IMR-90 (cell line): ENCODE data around the gene AMZ1. TPM values are rescaled to one million over a fixed set of nuclear protein-coding genes. Genes with fewer than 3 reads are reported as not detected.

Experiments
- ATAC-seq: fragments of 200-7000 bp; cut with Tn5 transposase; 2 replicates; pipeline ENCODE4 v1.9.1; 2020; ENCODE audit warnings: low read depth, mild to moderate bottlenecking, moderate library complexity
- BruUV-seq: library from RNA; stranded (reverse); fragments of 400-500 nt; replicated peaks from 2 replicates; lab custom pipeline; 2021; lab: Mats Ljungman, UMichigan
- CTCF ChIA-PET: fragments of 300-600 bp; formaldehyde crosslinking; extraction: SDS; loops from one replicate; lab custom pipeline; 2021; ENCODE audit warnings: antibody characterized with exemption; lab: Yijun Ruan, JAX
- POLR2A ChIA-PET: fragments of 300-600 bp; sonication (Branson Sonifier 250); formaldehyde crosslinking; loops from one replicate; lab custom pipeline; 2022; ENCODE audit warnings: antibody characterized with exemption; ENCODE audit not compliant: unreplicated experiment; lab: Charles Lee
- DNase-seq: peaks from one replicate; pipeline ENCODE4 v3.0.0; 2013
- H2AFZ ChIP-seq: replicated peaks from 2 replicates; pipeline ENCODE3; 2013; ENCODE audit warnings: low read length, mild to moderate bottlenecking; ENCODE audit not compliant: poor library complexity
- H2AK5ac ChIP-seq: 2 replicates; pipeline ENCODE4 v1.6.1; 2013; ENCODE audit warnings: low read depth, low read length, inconsistent platforms
- H2AK9ac ChIP-seq: replicated peaks from 2 replicates; pipeline ENCODE3; 2013; ENCODE audit warnings: mild to moderate bottlenecking, low read depth, low read length, moderate library complexity; ENCODE audit not compliant: poor library complexity
- H2BK120ac ChIP-seq: 2 replicates; pipeline ENCODE4 v1.6.1; 2013; ENCODE audit warnings: low read depth, low read length, inconsistent platforms
- H2BK15ac ChIP-seq: 3 replicates; pipeline ENCODE4 v1.6.1; 2013; ENCODE audit warnings: low read depth, low read length, inconsistent platforms
- H2BK20ac ChIP-seq: 2 replicates; pipeline ENCODE4 v1.6.1; 2013; ENCODE audit warnings: low read depth, mild to moderate bottlenecking, inconsistent platforms, low read length, moderate library complexity
- H2BK5ac ChIP-seq: 2 replicates; pipeline ENCODE4 v1.6.1; 2013; ENCODE audit warnings: mild to moderate bottlenecking, low read depth, low read length, inconsistent platforms; ENCODE audit not compliant: poor library complexity, severe bottlenecking
- H3K14ac ChIP-seq: replicated peaks from 2 replicates; pipeline ENCODE4 v1.6.1; 2013; ENCODE audit warnings: low read depth, low read length, inconsistent platforms
- H3K18ac ChIP-seq: 2 replicates; pipeline ENCODE4 v1.6.1; 2013; ENCODE audit warnings: low read depth, low read length, control low read depth
- H3K23ac ChIP-seq: 2 replicates; pipeline ENCODE4 v1.6.1; 2013; ENCODE audit warnings: low read depth, low read length, inconsistent platforms
- H3K27ac ChIP-seq: 2 replicates; pipeline ENCODE4 v1.5.1; 2013; ENCODE audit warnings: mild to moderate bottlenecking, control low read depth, low read length; ENCODE audit not compliant: insufficient read depth
- H3K27me3 ChIP-seq: 2 replicates; pipeline ENCODE4 v1.6.1; 2013; ENCODE audit warnings: low read length; ENCODE audit not compliant: control insufficient read depth, insufficient read depth
- H3K36me3 ChIP-seq: 2 replicates; pipeline ENCODE4 v1.6.1; 2013; ENCODE audit warnings: low read length, mixed read lengths; ENCODE audit not compliant: control insufficient read depth, insufficient read depth
- H3K4ac ChIP-seq: 2 replicates; pipeline ENCODE4 v1.6.1; 2013; ENCODE audit warnings: low read depth, low read length, inconsistent platforms
- H3K4me1 ChIP-seq: 2 replicates; pipeline ENCODE4 v1.6.1; 2013; ENCODE audit warnings: low read length, mixed read lengths; ENCODE audit not compliant: control insufficient read depth, insufficient read depth
- H3K4me2 ChIP-seq: 2 replicates; pipeline ENCODE4 v1.6.1; 2013; ENCODE audit warnings: low read depth, mild to moderate bottlenecking, control low read depth, low read length, moderate library complexity
- H3K4me3 ChIP-seq: 2 replicates; pipeline ENCODE4 v1.5.1; 2013; ENCODE audit warnings: low read depth, mild to moderate bottlenecking, control low read depth, low read length, moderate library complexity; ENCODE audit not compliant: insufficient read depth
- H3K56ac ChIP-seq: 2 replicates; pipeline ENCODE4 v1.6.1; 2013; ENCODE audit warnings: low read length, inconsistent platforms; ENCODE audit not compliant: insufficient read depth; ENCODE audit errors: extremely low read depth
- H3K79me1 ChIP-seq, 2 experiments: 2 replicates each; pipeline ENCODE4 v1.6.1; 2013; ENCODE audit warnings: low read length in 2 of 2, inconsistent platforms in 1 of 2, low read depth in 1 of 2
- H3K9ac ChIP-seq: 2 replicates; pipeline ENCODE4 v1.6.1; 2013; ENCODE audit warnings: low read depth, low read length, control low read depth
- H3K9me1 ChIP-seq: 2 replicates; pipeline ENCODE4 v1.6.1; 2013; ENCODE audit warnings: low read length, inconsistent platforms; ENCODE audit not compliant: insufficient read depth
- H3K9me3 ChIP-seq: 2 replicates; pipeline ENCODE4 v1.6.1; 2013; ENCODE audit warnings: low read length; ENCODE audit not compliant: control insufficient read depth, insufficient read depth
- H4K20me1 ChIP-seq: 2 replicates; pipeline ENCODE4 v1.6.1; 2013; ENCODE audit warnings: low read length, inconsistent platforms; ENCODE audit not compliant: insufficient read depth
- H4K5ac ChIP-seq: 2 replicates; pipeline ENCODE4 v1.6.1; 2013; ENCODE audit warnings: mild to moderate bottlenecking, low read depth, low read length, control low read depth
- H4K8ac ChIP-seq, 2 experiments: 2 replicates each; pipeline ENCODE4 v1.6.1; 2013; ENCODE audit warnings: low read depth in 2 of 2, low read length in 2 of 2, control low read depth in 1 of 2, inconsistent platforms in 1 of 2
- H4K91ac ChIP-seq: 2 replicates; pipeline ENCODE4 v1.6.1; 2013; ENCODE audit warnings: low read depth, low read length, inconsistent platforms; ENCODE audit not compliant: insufficient read depth
- CHD1 ChIP-seq: IDR thresholded peaks from 2 replicates; pipeline ENCODE4 v1.6.1; 2012; ENCODE audit warnings: low read depth, low read length, improper control_type of control experiment
- ELK1 ChIP-seq: fragments of 150-350 bp; IDR thresholded peaks from 2 replicates; pipeline ENCODE4 v1.6.1; 2016; ENCODE audit warnings: low read depth, mild to moderate bottlenecking, low read length, moderate library complexity, borderline replicate concordance
- MAFK ChIP-seq: IDR thresholded peaks from 2 replicates; pipeline ENCODE4 v1.6.1; 2012; ENCODE audit warnings: low read depth, low read length, improper control_type of control experiment
- RAD21 ChIP-seq: IDR thresholded peaks from 2 replicates; pipeline ENCODE4 v1.6.1; 2012; ENCODE audit warnings: low read length, improper control_type of control experiment
- RCOR1 ChIP-seq: IDR thresholded peaks from 2 replicates; pipeline ENCODE4 v1.6.1; 2012; ENCODE audit warnings: mild to moderate bottlenecking, low read length, improper control_type of control experiment; ENCODE audit not compliant: insufficient replicate concordance
- SMC3 ChIP-seq: fragments of 150-350 bp; IDR thresholded peaks from 2 replicates; pipeline ENCODE4 v1.6.1; 2016; ENCODE audit warnings: low read depth, mild to moderate bottlenecking, antibody characterized with exemption, low read length, moderate library complexity
- WGBS, 2 experiments: methylation state at CpG; one replicate each; pipeline versions ENCODE4 v1.1.5 to v1.1.7; 2013; ENCODE audit warnings: missing lambda C conversion rate in 2 of 2; ENCODE audit not compliant: insufficient read length in 1 of 2; ENCODE audit errors: extremely low coverage in 2 of 2; 5-methylcytosine and 5-hydroxymethylcytosine counted together
- dilution Hi-C: fragments of 300-500 bp; cut with HindIII; formaldehyde crosslinking; loops from one replicate; pipeline ENCODE4 v1.14.3; 2018; ENCODE audit warnings: low sequenced_read_pairs; ENCODE audit not compliant: unreplicated experiment
- in situ Hi-C: fragments of 300-500 bp; cut with MboI; formaldehyde crosslinking; loops from 3 replicates; pipeline ENCODE4 v1.14.3; 2019; ENCODE audit warnings: low sequenced_read_pairs, inconsistent platforms, mixed read lengths
- intact Hi-C: fragments of 100-400 bp; cut with micrococcal nuclease; formaldehyde crosslinking; loops from 2 replicates; pipeline ENCODE4 v1.10.0; 2022
- polyA plus RNA-seq, 3 experiments: library from polyadenylated mRNA; depleted of rRNA; stranded (reverse); fragments of >200 nt; gene quantifications; 2 replicates each; pipeline ENCODE4 v1.2.3, GENCODE V29; 2012; ENCODE audit warnings: low replicate concordance in 1 of 3
- total RNA-seq: library from RNA; depleted of rRNA; stranded (reverse); fragments of >200 nt; gene quantifications from 2 replicates; pipeline ENCODE4 v1.2.3, GENCODE V29; 2012

The AMZ1 gene
- total and polyA plus RNA-seq, 2 of the 4 experiments (the other 2 are of a cell fraction): 0.54 to 1.6 TPM

DNA sequence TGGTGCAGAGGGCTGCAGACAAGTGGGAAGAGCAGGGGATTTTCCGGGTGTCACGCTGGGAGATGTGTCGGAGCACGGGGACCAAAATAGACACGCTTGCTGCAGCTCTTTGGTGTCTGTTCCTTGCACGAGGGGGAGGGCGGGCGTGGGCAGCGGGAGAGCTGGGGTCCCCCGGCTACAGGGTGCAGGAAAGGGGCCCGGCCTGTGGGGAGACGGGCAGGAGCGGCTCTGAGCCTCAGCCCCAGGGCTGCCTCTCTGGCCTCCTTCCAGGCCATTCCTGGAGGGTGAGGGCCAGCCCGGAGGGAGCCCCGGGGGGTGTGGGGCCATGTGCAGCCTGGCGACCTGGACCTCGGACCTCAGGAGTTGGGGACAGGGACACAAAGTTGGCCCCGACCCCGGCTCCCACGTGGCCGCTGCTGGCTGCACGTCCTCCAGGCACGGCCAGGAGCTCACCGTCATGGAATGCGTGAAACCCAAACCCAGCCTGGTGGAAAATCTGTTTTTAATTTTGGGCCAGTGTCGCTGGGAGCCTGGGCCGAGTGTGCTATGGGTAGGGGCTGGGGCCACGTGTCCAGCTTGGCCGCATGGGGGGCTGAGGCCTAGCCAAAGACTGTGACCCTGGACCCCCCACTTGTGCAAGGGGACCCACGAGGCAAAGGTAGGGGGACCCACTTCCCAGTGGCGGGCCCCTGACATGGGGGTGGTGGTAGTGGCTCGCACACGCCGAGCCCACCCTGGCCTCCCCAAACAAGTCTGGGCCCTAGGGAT, 49.6 kb upstream of the AMZ1 start (continued):
- no peak for TF ChIP-seq CHD1
- TF ChIP-seq SMC3: 0 out of 2 replicates have a peak, but pooled peaks have one; percentile 15
- TF ChIP-seq RAD21: no peak

GRCh38 chr7:2639181-2639681, 48.8 kb upstream of the AMZ1 start:
- CTCF ChIA-PET: no interaction called here
- BruUV-seq: no TSS peak

More at GRCh38 chr7:2639181-2639681, 48.8 kb upstream of the AMZ1 start:
- H4K91ac ChIP-seq: peak overlapping the region; percentile 67
- peak overlapping the region; percentile 81 for H2AFZ ChIP-seq
- H2AK9ac ChIP-seq: peak overlapping the region; percentile 99
- H3K4me3 ChIP-seq: no peak overlapping the region
- dilution Hi-C loops: no loop called here
- H4K5ac ChIP-seq: no peak overlapping the region; the same call in 1 of the 2 replicates
- no peak overlapping the region for H3K4me2 ChIP-seq
- no peaks in the 10 kb centered on the region for H3K9me3 ChIP-seq
- peaks cover 62% of the 10 kb centered on the region for H3K4me1 ChIP-seq
- H3K14ac ChIP-seq: peak overlapping the region; percentile 32; the same call in 1 of the 2 replicates
- 91% methylated on average over 23 of the region's 24 CpGs; no CpG with 5 or more reads in 1 of the 2 experiments for WGBS, 2 experiments
- H2BK15ac ChIP-seq: no peak overlapping the region; the same call in 2 of the 3 replicates
- no peak overlapping the region for H3K27ac ChIP-seq
- peaks cover 14 to 92% of the 10 kb centered on the region in 2 experiments; a peak in 3 of 4 replicates for H3K79me1 ChIP-seq
- in situ Hi-C loops: no loop called here
- H2BK120ac ChIP-seq: peak overlapping the region; percentile 54
- intact Hi-C loops: no loop called here
- ATAC-seq (no peak), DNase-seq (no peak)
- H3K18ac ChIP-seq: no peak overlapping the region
- peaks cover 4% of the 10 kb centered on the region; the same call in 1 of the 2 replicates for H3K36me3 ChIP-seq
- H3K9ac ChIP-seq: no peak overlapping the region
- peak overlapping the region; percentile 88 for H2AK5ac ChIP-seq
- no peaks in the 10 kb centered on the region for H3K27me3 ChIP-seq
- H3K4ac ChIP-seq: peak overlapping the region; percentile 84
- H3K9me1 ChIP-seq: peaks cover 35% of the 10 kb centered on the region
- H4K20me1 ChIP-seq: peaks cover 89% of the 10 kb centered on the region
- peak overlapping the region; percentile 65 for H2BK5ac ChIP-seq
- TF ChIP-seq ELK1 (no peak), RCOR1 (no peak), MAFK (no peak)
- H2BK20ac ChIP-seq: peak overlapping the region; percentile 25; the same call in 1 of the 2 replicates
- peak overlapping the region in 1 of 2 experiments; percentile 69; a peak in 2 of 4 replicates for H4K8ac ChIP-seq
- POLR2A ChIA-PET: no interaction called here
- H3K56ac ChIP-seq: no peak overlapping the region
- no peak overlapping the region for H3K23ac ChIP-seq
